SW480 (cell line): ENCODE results near the gene LMO2.
"Not testable (repeated sequence)": the region's sequence is repeated elsewhere in the genome, so short reads cannot be mapped to it uniquely, and the experiment has no call there.

Experiments
- DNase-seq: peaks from one replicate; pipeline ENCODE4 v3.0.0-alpha.2; 2016; ENCODE audit warnings: low spot score

The LMO2 gene

GRCh38 chr11:33891714-33892327 lies at the start of gene LMO2:
LMO2 (minus strand) TSS chr11:33892076; CDS start chr11:33869716, 22,360 bp downstream.
- DNase-seq = peak; percentile 49

- no peak for DNase-seq
These were observed 48.6 kb upstream of the LMO2 start for GRCh38 chr11:33940538-33940815.

- DNase-seq = no peak
These were observed 45.1 kb upstream of the LMO2 start for GRCh38 chr11:33936725-33937604.

- no peak for DNase-seq
These were observed 43.9 kb upstream of the LMO2 start for GRCh38 chr11:33935461-33936456.

GRCh38 chr11:33935005-33935404 lies 43.1 kb upstream of the LMO2 start:
- DNase-seq = no peak

GRCh38 chr11:33934450-33934849 lies 42.6 kb upstream of the LMO2 start:
- DNase-seq = no peak

GRCh38 chr11:33933602-33934001 lies 41.7 kb upstream of the LMO2 start:
- no peak for DNase-seq

- no peak for DNase-seq
These were observed 40.8 kb upstream of the LMO2 start for GRCh38 chr11:33932721-33933120.

GRCh38 chr11:33931739-33932366 lies 40.0 kb upstream of the LMO2 start:
- not testable (repeated sequence) for DNase-seq

GRCh38 chr11:33931067-33931466 lies 39.2 kb upstream of the LMO2 start:
- DNase-seq = no peak

- no peak for DNase-seq
These were observed 38.6 kb upstream of the LMO2 start for GRCh38 chr11:33930317-33931021.

- no peak for DNase-seq
These were observed 36.7 kb upstream of the LMO2 start for GRCh38 chr11:33928564-33928963.

GRCh38 chr11:33926671-33927552 lies 35.0 kb upstream of the LMO2 start:
- no peak for DNase-seq

GRCh38 chr11:33924341-33924740 lies 32.5 kb upstream of the LMO2 start:
- DNase-seq = no peak

- DNase-seq = no peak
These were observed 31.8 kb upstream of the LMO2 start for GRCh38 chr11:33923626-33924025.

- no peak for DNase-seq
These were observed 29.1 kb upstream of the LMO2 start for GRCh38 chr11:33920838-33921613.

GRCh38 chr11:33919645-33920044 lies 27.8 kb upstream of the LMO2 start:
- DNase-seq = no peak

- not testable (repeated sequence) for DNase-seq
These were observed 25.5 kb upstream of the LMO2 start for GRCh38 chr11:33917402-33917801.

GRCh38 chr11:33916736-33917135 lies 24.9 kb upstream of the LMO2 start:
- no peak for DNase-seq

GRCh38 chr11:33915526-33915925 lies 23.6 kb upstream of the LMO2 start:
- DNase-seq = no peak
